GM12878 (cell line): ENCODE measurements around the gene ABCC4. TPM values are rescaled to one million over a fixed set of nuclear protein-coding genes. Genes with fewer than 3 reads are reported as not detected.

Experiments used
- ATAC-seq: fragments of 200-7000 bp; cut with Tn5 transposase; 3 replicates; pipeline ENCODE4 v1.9.1; 2020; ENCODE audit warnings: mild to moderate bottlenecking, moderate library complexity
- BruUV-seq: library from RNA; stranded (reverse); fragments of 400-500 nt; replicated peaks from 2 replicates; lab custom pipeline; 2021; lab: Mats Ljungman, UMichigan
- CTCF ChIA-PET: fragments of 300-600 bp; sonication (Branson Sonifier 250); formaldehyde crosslinking; extraction: SDS; loops from one replicate; lab custom pipeline; 2021; ENCODE audit warnings: inconsistent platforms; lab: Yijun Ruan, JAX
- POLR2A ChIA-PET: fragments of 350-600 bp; formaldehyde crosslinking; extraction: SDS; loops from one replicate; lab custom pipeline; 2021; ENCODE audit warnings: inconsistent platforms; lab: Charles Lee
- RAD21 ChIA-PET: fragments of 300-600 bp; sonication (Branson Sonifier 250); formaldehyde crosslinking; loops from one replicate; lab custom pipeline; 2023; ENCODE audit warnings: antibody characterized with exemption; ENCODE audit not compliant: unreplicated experiment; lab: Charles Lee
- SMC1A ChIA-PET: fragments of 300-600 bp; sonication (Branson Sonifier 250); formaldehyde crosslinking; loops from one replicate; lab custom pipeline; 2023; ENCODE audit not compliant: unreplicated experiment, uncharacterized antibody; lab: Charles Lee
- DNase-seq: peaks from one replicate; pipeline ENCODE4 v3.0.0-alpha.2; 2011; ENCODE audit warnings: low read depth, low spot score
- FAIRE-seq: peaks from 3 replicates; lab custom pipeline; 2011; peaks lifted over from hg19 to GRCh38; lab: Jason Lieb, UNC
- H2AFZ ChIP-seq: 2 replicates; pipeline ENCODE4 v1.6.0; 2011; ENCODE audit warnings: low read depth, low read length, control low read depth; ENCODE audit not compliant: control insufficient read depth
- H3K27ac ChIP-seq: 2 replicates; pipeline ENCODE4 v1.5.1; 2011; ENCODE audit warnings: control low read depth; ENCODE audit not compliant: control insufficient read depth, insufficient read depth
- H3K27me3 ChIP-seq, 2 experiments: replicated peaks in 1 of 2; 2 replicates each; pipeline versions ENCODE4 v1.6.0 to v1.6.1; 2011; ENCODE audit warnings: low read length in 1 of 2; ENCODE audit not compliant: control insufficient read depth in 2 of 2, insufficient read depth in 2 of 2
- H3K36me3 ChIP-seq, 2 experiments: 2 replicates each; pipeline ENCODE4 v1.5.1; 2011; ENCODE audit warnings: low read length in 1 of 2; ENCODE audit not compliant: control insufficient read depth in 2 of 2, insufficient read depth in 2 of 2
- H3K4me1 ChIP-seq: 2 replicates; pipeline ENCODE4 v1.6.1; 2011; ENCODE audit warnings: mild to moderate bottlenecking, low read length, moderate library complexity, mixed read lengths; ENCODE audit not compliant: control insufficient read depth, insufficient read depth
- H3K4me2 ChIP-seq: 2 replicates; pipeline ENCODE4 v1.6.0; 2011; ENCODE audit warnings: control low read depth; ENCODE audit not compliant: control insufficient read depth, insufficient read depth
- H3K4me3 ChIP-seq: fragments of 200-600 bp; sonication (generic); 2 replicates; pipeline ENCODE4 v1.5.1; 2016
- H3K79me2 ChIP-seq: 2 replicates; pipeline ENCODE4 v1.6.0; 2011; ENCODE audit warnings: low read length; ENCODE audit not compliant: control insufficient read depth, insufficient read depth
- H3K9ac ChIP-seq: 2 replicates; pipeline ENCODE4 v1.8.0; 2011; ENCODE audit warnings: low read length, control low read depth, mixed read lengths; ENCODE audit not compliant: control insufficient read depth, insufficient read depth
- H3K9me3 ChIP-seq: replicated peaks from 3 replicates; pipeline ENCODE4 v1.5.1; 2011; ENCODE audit warnings: mild to moderate bottlenecking, low read length; ENCODE audit not compliant: control insufficient read depth, insufficient read depth
- H4K20me1 ChIP-seq: 2 replicates; pipeline ENCODE4 v1.6.0; 2011; ENCODE audit not compliant: control insufficient read depth, insufficient read depth
- ATF7 ChIP-seq: fragments of 450-650 bp; IDR thresholded peaks from 2 replicates; pipeline ENCODE4 v1.6.1; 2016; ENCODE audit warnings: low read depth, mild to moderate bottlenecking
- BHLHE40 ChIP-seq, 2 experiments: fragments of 450-650 bp in 1 of 2; IDR thresholded peaks; 2 replicates each; pipeline ENCODE4 v1.6.1; 2011 to 2017; ENCODE audit warnings: low read depth in 2 of 2, borderline replicate concordance in 1 of 2, improper control_type of control experiment in 1 of 2, low read length in 1 of 2, mild to moderate bottlenecking in 1 of 2
- EP300 ChIP-seq, 2 experiments: fragments of 150-350 bp in 1 of 2; IDR thresholded peaks; 2 replicates each; pipeline ENCODE4 v1.6.1; 2011 to 2012; ENCODE audit warnings: low read depth in 2 of 2, low read length in 2 of 2, borderline replicate concordance in 1 of 2, improper control_type of control experiment in 1 of 2, inconsistent platforms in 1 of 2; ENCODE audit not compliant: control insufficient read depth in 1 of 2
- IKZF2 ChIP-seq, 2 experiments: fragments of 450-650 bp; IDR thresholded peaks; 2 replicates each; pipeline ENCODE4 v1.6.1; 2017; ENCODE audit warnings: mild to moderate bottlenecking in 2 of 2, moderate library complexity in 2 of 2
- MTA2 ChIP-seq: fragments of 450-650 bp; IDR thresholded peaks from 2 replicates; pipeline ENCODE4 v1.6.1; 2016; ENCODE audit warnings: low read depth, mild to moderate bottlenecking, moderate library complexity
- MYB ChIP-seq: fragments of 150-350 bp; IDR thresholded peaks from 2 replicates; pipeline ENCODE4 v1.6.1; 2014; ENCODE audit warnings: mild to moderate bottlenecking, low read depth, low read length, borderline replicate concordance
- NBN ChIP-seq: fragments of 450-650 bp; IDR thresholded peaks from 2 replicates; pipeline ENCODE4 v1.6.1; 2016
- PBX3 ChIP-seq: IDR thresholded peaks from 2 replicates; pipeline ENCODE4 v1.6.1; 2011; ENCODE audit warnings: mild to moderate bottlenecking, low read depth, low read length, moderate library complexity; ENCODE audit not compliant: insufficient replicate concordance
- PKNOX1 ChIP-seq: fragments of 450-650 bp; IDR thresholded peaks from 2 replicates; pipeline ENCODE4 v1.6.1; 2016; ENCODE audit warnings: mild to moderate bottlenecking
- RCOR1 ChIP-seq: conservative IDR thresholded peaks from 2 replicates; pipeline ENCODE4 v1.6.1; 2012; ENCODE audit warnings: low read depth, low read length, improper control_type of control experiment
- RUNX3 ChIP-seq: IDR thresholded peaks from 2 replicates; pipeline ENCODE4 v1.6.1; 2012; ENCODE audit warnings: low read length, inconsistent platforms
- TCF3 ChIP-seq: IDR thresholded peaks from 2 replicates; pipeline ENCODE4 v1.6.1; 2012; ENCODE audit warnings: low read depth, mild to moderate bottlenecking, low read length, borderline replicate concordance; ENCODE audit not compliant: insufficient read depth
- YBX1 ChIP-seq: fragments of 450-650 bp; IDR thresholded peaks from 2 replicates; pipeline ENCODE4 v1.6.1; 2016; ENCODE audit warnings: antibody characterized with exemption
- ZNF687 ChIP-seq: fragments of 450-650 bp; IDR thresholded peaks from 2 replicates; pipeline ENCODE4 v1.6.1; 2017; ENCODE audit warnings: mild to moderate bottlenecking, moderate library complexity
- whole genome bisulfite sequencing: methylation state at CpG from one replicate; pipeline ENCODE4 v1.1.6; 2016; ENCODE audit warnings: low lambda C conversion rate; ENCODE audit not compliant: insufficient replicate concordance, insufficient coverage; ENCODE audit errors: missing lambda C conversion rate; 5-methylcytosine and 5-hydroxymethylcytosine counted together
- in situ Hi-C: fragments of 300-500 bp; cut with MboI; formaldehyde crosslinking; loops from 9 replicates; pipeline ENCODE4 v1.14.3; 2018; ENCODE audit warnings: mixed read lengths
- intact Hi-C: fragments of 100-400 bp; cut with micrococcal nuclease; formaldehyde crosslinking; loops from one replicate; pipeline ENCODE4 v1.14.2; 2022; ENCODE audit not compliant: unreplicated experiment
- polyA plus RNA-seq, 11 experiments: library from polyadenylated mRNA; depleted of rRNA in 4 of 11; unstranded in 6 of 11; stranded (reverse) in 5 of 11; fragments of >200 nt; fragmentation: Nextera tagmentation in 4 of 11; fragmentation: Illumina TruSeq in 1 of 11; extraction: Ambion mirVana in 4 of 11; extraction: Trizol in 1 of 11; gene quantifications; 1 replicate in 1 of 11; 2 replicates in 10 of 11; pipeline versions ENCODE4 v1.2.1 to v1.2.3, GENCODE V29; 2011 to 2016; ENCODE audit warnings: inconsistent platforms in 2 of 11, missing spikeins in 2 of 11, low read depth in 1 of 11
- total RNA-seq, 4 experiments: library from RNA; depleted of rRNA in 3 of 4; stranded (reverse); fragments of >200 nt in 3 of 4; fragmentation: Illumina TruSeq in 1 of 4; extraction: Trizol in 1 of 4; gene quantifications; 2 replicates each; pipeline versions ENCODE4 v1.2.1 to v1.2.3, GENCODE V29; 2013 to 2021

ABCC4 gene
- total and polyA plus RNA-seq, 10 of the 15 experiments (the other 5 are each of a cell fraction or from before 2014, with no cell fraction given) = 7.2 to 44.4 (median 24.1) TPM

- intact Hi-C loops = no loop called here
- Histone ChIP-seq H3K79me2 (no peaks in the 10 kb centered on the region), H4K20me1 (no peaks in the 10 kb centered on the region), H2AFZ (no peak overlapping the region), H3K27ac (no peak overlapping the region), H3K27me3 (no peaks in the 10 kb centered on the region), H3K36me3 (peaks cover 0 to 4% of the 10 kb centered on the region in 2 experiments; a peak in 2 of 4 replicates), H3K9ac (no peak overlapping the region), H3K4me1 (no peaks in the 10 kb centered on the region), H3K4me2 (no peak overlapping the region), H3K4me3 (no peak overlapping the region), H3K9me3 (no peaks in the 10 kb centered on the region; the same call in 2 of the 3 replicates)
- DNase-seq (peak; percentile 21), ATAC-seq (peak; percentile 92), FAIRE-seq (peak; percentile 23)
- ChIA-PET SMC1A (interaction anchor here (0.6 to 1.6 kb wide), 7 partner anchors 14 to 429 kb away, joined by 3 to 8 read pairs (median 3); no protein-coding TSS in a partner anchor), RAD21 (interaction anchor here (1.1 to 1.4 kb wide), 3 partner anchors 13 to 51 kb away, joined by 3 read pairs; no protein-coding TSS in a partner anchor), CTCF (interaction anchor here (1.0 kb wide), 1 partner anchor 17 kb away, joined by 4 read pairs; no protein-coding TSS in a partner anchor), POLR2A (interaction anchor here (0.7 kb wide), 1 partner anchor 16 kb away, joined by 3 read pairs; no protein-coding TSS in a partner anchor)
- WGBS = 30% methylated on average over 7 of the region's 7 CpGs
- no TSS peak for BruUV-seq
- in situ Hi-C loops = no loop called here
- TF ChIP-seq ATF7 (peak; percentile 17; the same call in 1 of the 2 replicates), TCF3 (no peak), RUNX3 (peak; percentile 30; the same call in 1 of the 2 replicates), MYB (no peak), RCOR1 (no peak), MTA2 (peak; percentile 70; the same call in 1 of the 2 replicates), ZNF687 (peak; percentile 57; the same call in 1 of the 2 replicates), PBX3 (no peak), EP300 (IDR thresholded peaks at IDR 0.05; ENCODE audit: borderline replicate concordance in 1 of 2, control insufficient read depth in 1 of 2, low read depth in 2 of 2, low read length in 2 of 2) (peak; percentile 47 to 60; a peak in 2 of 4 replicates), BHLHE40 (IDR thresholded peaks at IDR 0.05; ENCODE audit: borderline replicate concordance in 1 of 2, low read depth in 2 of 2, low read length in 1 of 2) (peak in 1 of 2 experiments; percentile 11; a peak in 1 of 4 replicates), PKNOX1 (no peak), IKZF2 (IDR thresholded peaks at IDR 0.05) (peak; percentile 42 to 43; a peak in 2 of 4 replicates), NBN (0 out of 2 replicates have a peak, but pooled peaks have one; percentile 16), YBX1 (no peak)
Observed at GRCh38 chr13:95100525-95101433, 200.5 kb downstream of the ABCC4 start.
